Nephron (organoid): ENCODE measurements around the gene CEP152.

Experiments
- H3K27ac Mint-ChIP-seq, 3 experiments: 2 replicates each; pipeline ENCODE4 v1.8.0; 2020; ENCODE audit warnings: mixed read lengths in 3 of 3, mild to moderate bottlenecking in 2 of 3, moderate library complexity in 1 of 3
- H3K27me3 Mint-ChIP-seq: 2 replicates; pipeline ENCODE4 v1.8.0; 2021; ENCODE audit warnings: low read depth, mild to moderate bottlenecking, moderate library complexity, mixed read lengths
- H3K36me3 Mint-ChIP-seq: 2 replicates; pipeline ENCODE4 v1.8.0; 2020; ENCODE audit warnings: low read depth, mixed read lengths
- H3K4me1 Mint-ChIP-seq: 2 replicates; pipeline ENCODE4 v1.8.0; 2020; ENCODE audit warnings: mixed read lengths
- H3K4me3 Mint-ChIP-seq, 3 experiments: 2 replicates each; pipeline ENCODE4 v1.8.0; 2020; ENCODE audit warnings: mild to moderate bottlenecking in 3 of 3, mixed read lengths in 3 of 3, moderate library complexity in 2 of 3
- H3K9me3 Mint-ChIP-seq: 2 replicates; pipeline ENCODE4 v1.8.0; 2020; ENCODE audit warnings: mixed read lengths
- TF ChIP-seq, protein P1 (sequence below), 3 experiments: fragments of 200-600 bp; sonication (generic); IDR thresholded peaks; one replicate each; pipeline ENCODE4 v1.5.0; 2021; ENCODE audit warnings: antibody characterized with exemption in 3 of 3; ENCODE audit not compliant: unreplicated experiment in 3 of 3

Gene CEP152

DNA sequence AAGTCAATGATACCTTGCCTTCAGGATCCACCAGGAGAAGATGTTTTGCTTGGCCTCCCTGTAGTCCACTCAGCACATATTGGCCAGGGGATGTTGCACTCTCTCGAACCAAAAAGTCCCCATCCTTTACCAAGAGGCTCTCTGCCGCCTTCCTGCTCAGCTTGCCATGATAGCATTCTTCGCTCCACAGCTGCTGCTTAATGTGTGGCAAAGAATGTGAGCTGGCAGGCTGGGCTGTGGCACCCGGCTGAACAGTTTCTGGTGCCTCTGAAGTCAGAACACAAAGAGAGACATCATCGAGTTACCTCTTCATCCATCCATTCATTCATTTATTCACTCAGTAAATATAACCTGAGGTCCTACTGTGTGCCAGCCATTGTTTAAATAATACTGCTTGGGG, 23.9 kb upstream of the CEP152 start:
- Mint-ChIP-seq H3K9me3 (peaks cover 15% of the 10 kb centered on the region), H3K36me3 (peaks cover 3% of the 10 kb centered on the region), H3K27me3 (no peaks in the 10 kb centered on the region), H3K27ac (no peak overlapping the region), H3K4me3 (no peak overlapping the region), H3K4me1 (no peaks in the 10 kb centered on the region)
- TF ChIP-seq, protein P1, sequence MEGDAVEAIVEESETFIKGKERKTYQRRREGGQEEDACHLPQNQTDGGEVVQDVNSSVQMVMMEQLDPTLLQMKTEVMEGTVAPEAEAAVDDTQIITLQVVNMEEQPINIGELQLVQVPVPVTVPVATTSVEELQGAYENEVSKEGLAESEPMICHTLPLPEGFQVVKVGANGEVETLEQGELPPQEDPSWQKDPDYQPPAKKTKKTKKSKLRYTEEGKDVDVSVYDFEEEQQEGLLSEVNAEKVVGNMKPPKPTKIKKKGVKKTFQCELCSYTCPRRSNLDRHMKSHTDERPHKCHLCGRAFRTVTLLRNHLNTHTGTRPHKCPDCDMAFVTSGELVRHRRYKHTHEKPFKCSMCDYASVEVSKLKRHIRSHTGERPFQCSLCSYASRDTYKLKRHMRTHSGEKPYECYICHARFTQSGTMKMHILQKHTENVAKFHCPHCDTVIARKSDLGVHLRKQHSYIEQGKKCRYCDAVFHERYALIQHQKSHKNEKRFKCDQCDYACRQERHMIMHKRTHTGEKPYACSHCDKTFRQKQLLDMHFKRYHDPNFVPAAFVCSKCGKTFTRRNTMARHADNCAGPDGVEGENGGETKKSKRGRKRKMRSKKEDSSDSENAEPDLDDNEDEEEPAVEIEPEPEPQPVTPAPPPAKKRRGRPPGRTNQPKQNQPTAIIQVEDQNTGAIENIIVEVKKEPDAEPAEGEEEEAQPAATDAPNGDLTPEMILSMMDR (IDR thresholded peaks at IDR 0.05; ENCODE audit: unreplicated experiment in 3 of 3), result no peak

DNA sequence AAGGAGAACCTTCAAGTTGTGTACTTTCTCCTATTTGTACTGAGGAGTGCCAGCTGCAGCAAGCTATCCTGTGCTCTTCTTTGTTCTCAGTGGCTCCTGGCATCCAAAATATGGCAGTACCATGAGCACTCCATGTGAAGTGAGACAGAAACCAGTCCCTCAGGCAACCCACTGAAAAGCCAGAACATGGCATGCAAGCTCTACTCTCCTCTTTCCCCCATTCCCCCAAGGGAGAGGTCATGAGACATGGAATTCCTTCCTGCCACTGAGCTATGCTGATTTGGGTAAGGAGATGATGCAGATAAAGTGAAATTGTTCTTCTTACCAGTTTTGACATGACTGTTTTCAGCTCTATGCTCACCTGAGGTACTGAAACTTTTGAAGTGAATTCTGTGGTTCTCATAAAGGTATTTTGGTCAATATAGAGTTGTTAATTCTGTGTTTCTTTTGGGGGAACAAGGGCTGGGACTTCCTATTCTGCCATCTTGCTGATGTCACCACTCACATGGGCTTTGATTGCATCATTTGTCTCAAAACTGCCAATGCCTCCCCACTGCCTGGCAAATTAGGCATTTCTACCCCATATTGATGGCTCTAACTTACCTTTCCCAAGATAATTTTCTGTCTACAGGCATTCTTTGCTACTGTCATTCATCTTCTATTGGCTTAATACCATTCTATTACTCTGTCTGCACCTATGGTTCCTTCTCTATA, 22.8 kb upstream of the CEP152 start:
- TF ChIP-seq, protein P1 (IDR thresholded peaks at IDR 0.05; ENCODE audit: unreplicated experiment in 3 of 3), result no peak
- H3K27ac Mint-ChIP-seq, result no peak overlapping the region
- no peaks in the 10 kb centered on the region for H3K4me1 Mint-ChIP-seq
- no peaks in the 10 kb centered on the region for H3K27me3 Mint-ChIP-seq
- peaks cover 3% of the 10 kb centered on the region for H3K36me3 Mint-ChIP-seq
- peaks cover 15% of the 10 kb centered on the region for H3K9me3 Mint-ChIP-seq
- H3K4me3 Mint-ChIP-seq, result no peak overlapping the region

DNA sequence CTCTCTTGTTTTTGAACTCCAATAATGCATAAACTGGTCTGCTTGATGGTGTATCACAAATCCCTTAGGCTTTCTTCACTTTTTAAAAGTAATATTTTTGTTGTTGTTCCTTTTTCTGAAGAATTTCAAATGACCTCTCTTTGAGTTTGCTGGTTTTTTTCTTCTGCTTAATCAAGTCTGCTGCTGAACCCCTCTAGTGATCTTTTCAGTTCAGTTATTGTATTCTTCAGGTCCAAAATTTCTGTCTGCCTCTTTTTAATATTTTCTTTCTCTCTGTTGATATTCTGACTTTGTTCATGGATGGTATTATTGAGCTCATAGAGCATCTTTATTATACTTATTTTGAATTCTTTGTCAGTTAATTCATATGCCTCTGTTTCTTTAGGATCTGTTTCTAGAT, 21.8 kb upstream of the CEP152 start:
- no peaks in the 10 kb centered on the region for H3K27me3 Mint-ChIP-seq
- H3K4me3 Mint-ChIP-seq, result no peak overlapping the region
- H3K9me3 Mint-ChIP-seq, result peaks cover 15% of the 10 kb centered on the region
- H3K27ac Mint-ChIP-seq, result no peak overlapping the region
- TF ChIP-seq, protein P1 (IDR thresholded peaks at IDR 0.05; ENCODE audit: unreplicated experiment in 3 of 3), result no peak
- H3K36me3 Mint-ChIP-seq, result peaks cover 3% of the 10 kb centered on the region
- no peaks in the 10 kb centered on the region for H3K4me1 Mint-ChIP-seq

DNA sequence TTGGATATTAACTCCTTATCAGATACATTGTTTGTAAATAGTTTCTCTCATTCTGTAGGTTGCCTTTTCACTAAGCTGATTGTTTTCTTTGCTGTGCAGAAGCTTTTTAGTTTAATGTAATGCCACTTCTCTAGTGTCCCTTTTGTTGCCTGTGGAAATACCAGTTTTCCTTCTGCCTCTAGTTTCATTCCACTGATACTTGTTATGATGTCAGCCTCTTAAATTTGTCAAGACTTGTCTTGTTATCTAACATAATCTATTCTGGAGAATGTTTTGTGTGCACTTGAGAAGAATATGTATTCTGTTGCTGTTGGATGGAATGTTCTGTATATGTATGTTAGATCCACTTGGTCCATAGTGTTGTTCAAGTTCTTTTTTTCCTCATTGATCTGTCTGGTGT, 18.0 kb upstream of the CEP152 start:
- TF ChIP-seq, protein P1 (IDR thresholded peaks at IDR 0.05; ENCODE audit: unreplicated experiment in 3 of 3), result no peak
- no peak overlapping the region for H3K27ac Mint-ChIP-seq
- no peak overlapping the region for H3K4me3 Mint-ChIP-seq
- no peaks in the 10 kb centered on the region for H3K4me1 Mint-ChIP-seq
- H3K9me3 Mint-ChIP-seq, result peaks cover 13% of the 10 kb centered on the region
- H3K36me3 Mint-ChIP-seq, result peaks cover under 1% of the 10 kb centered on the region
- no peaks in the 10 kb centered on the region for H3K27me3 Mint-ChIP-seq

DNA sequence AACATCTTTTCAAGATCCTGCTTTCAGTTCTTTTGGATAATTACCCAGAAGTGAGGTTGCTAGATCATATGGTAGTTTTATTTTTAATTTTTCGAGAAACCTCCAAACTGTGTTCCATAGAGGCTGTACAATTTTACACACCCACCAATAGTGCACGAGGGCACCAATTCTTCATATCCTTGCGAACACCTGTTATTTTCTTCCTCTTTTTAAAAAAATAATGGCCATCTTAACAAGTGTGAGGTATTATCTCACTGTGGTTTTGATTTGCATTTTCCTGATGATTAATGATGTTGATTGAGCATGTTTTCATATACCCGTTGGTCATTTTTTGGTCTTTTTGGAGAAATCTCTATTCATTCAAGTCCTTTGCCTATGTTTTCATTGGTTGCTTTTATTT, 17.6 kb upstream of the CEP152 start:
- no peak overlapping the region for H3K4me3 Mint-ChIP-seq
- H3K36me3 Mint-ChIP-seq, result no peaks in the 10 kb centered on the region

More for the DNA sequence above, 17.6 kb upstream of the CEP152 start:
- Mint-ChIP-seq H3K27ac (no peak overlapping the region), H3K27me3 (no peaks in the 10 kb centered on the region), H3K4me1 (no peaks in the 10 kb centered on the region), H3K9me3 (peaks cover 10% of the 10 kb centered on the region)
- TF ChIP-seq, protein P1 (IDR thresholded peaks at IDR 0.05; ENCODE audit: unreplicated experiment in 3 of 3), result no peak
